Measurements from ENCODE around the gene ELAVL2.

ELAVL2 gene

GRCh38 chr9:23663946-23664345 lies 162.1 kb downstream of the ELAVL2 start:
- Mint-ChIP-seq H3K4me1 (ENCODE audit: low read depth) (no peaks in the 10 kb centered on the region), H3K9me3 (peaks cover 38% of the 10 kb centered on the region), H3K27ac (no peak overlapping the region), H3K4me3 (no peak overlapping the region), H3K27me3 (ENCODE audit: low read depth) (no peaks in the 10 kb centered on the region), H3K36me3 (ENCODE audit: low read depth) (no peaks in the 10 kb centered on the region)
- no peak for DNase-seq (ENCODE audit: low spot score)

GRCh38 chr9:23663536-23663935 lies 162.5 kb downstream of the ELAVL2 start:
- H3K27ac Mint-ChIP-seq, result no peak overlapping the region
- H3K27me3 Mint-ChIP-seq (ENCODE audit: low read depth), result no peaks in the 10 kb centered on the region
- no peaks in the 10 kb centered on the region for H3K4me1 Mint-ChIP-seq (ENCODE audit: low read depth)
- DNase-seq (ENCODE audit: low spot score), result no peak
- H3K36me3 Mint-ChIP-seq (ENCODE audit: low read depth), result no peaks in the 10 kb centered on the region
- no peak overlapping the region for H3K4me3 Mint-ChIP-seq
- H3K9me3 Mint-ChIP-seq, result peaks cover 34% of the 10 kb centered on the region

GRCh38 chr9:23663125-23663524 lies 162.9 kb downstream of the ELAVL2 start:
- no peak overlapping the region for H3K27ac Mint-ChIP-seq
- no peaks in the 10 kb centered on the region for H3K36me3 Mint-ChIP-seq (ENCODE audit: low read depth)
- H3K4me1 Mint-ChIP-seq (ENCODE audit: low read depth), result no peaks in the 10 kb centered on the region
- H3K4me3 Mint-ChIP-seq, result no peak overlapping the region
- peaks cover 31% of the 10 kb centered on the region for H3K9me3 Mint-ChIP-seq
- H3K27me3 Mint-ChIP-seq (ENCODE audit: low read depth), result no peaks in the 10 kb centered on the region
- DNase-seq (ENCODE audit: low spot score), result no peak

GRCh38 chr9:23662320-23662719 lies 163.7 kb downstream of the ELAVL2 start:
- no peaks in the 10 kb centered on the region for H3K27me3 Mint-ChIP-seq (ENCODE audit: low read depth)
- H3K4me1 Mint-ChIP-seq (ENCODE audit: low read depth), result no peaks in the 10 kb centered on the region
- H3K9me3 Mint-ChIP-seq, result peaks cover 29% of the 10 kb centered on the region
- no peaks in the 10 kb centered on the region for H3K36me3 Mint-ChIP-seq (ENCODE audit: low read depth)
- no peak overlapping the region for H3K27ac Mint-ChIP-seq
- DNase-seq (ENCODE audit: low spot score), result no peak
- no peak overlapping the region for H3K4me3 Mint-ChIP-seq

GRCh38 chr9:23659346-23660006 lies 166.6 kb downstream of the ELAVL2 start:
- H3K27ac Mint-ChIP-seq, result no peak overlapping the region
- H3K4me1 Mint-ChIP-seq (ENCODE audit: low read depth), result no peaks in the 10 kb centered on the region
- no peaks in the 10 kb centered on the region for H3K27me3 Mint-ChIP-seq (ENCODE audit: low read depth)
- peaks cover 35% of the 10 kb centered on the region for H3K9me3 Mint-ChIP-seq
- no peak for DNase-seq (ENCODE audit: low spot score)
- no peak overlapping the region for H3K4me3 Mint-ChIP-seq
- no peaks in the 10 kb centered on the region for H3K36me3 Mint-ChIP-seq (ENCODE audit: low read depth)

GRCh38 chr9:23658376-23659258 lies 167.4 kb downstream of the ELAVL2 start:
- H3K36me3 Mint-ChIP-seq (ENCODE audit: low read depth), result no peaks in the 10 kb centered on the region
- no peaks in the 10 kb centered on the region for H3K4me1 Mint-ChIP-seq (ENCODE audit: low read depth)
- H3K27me3 Mint-ChIP-seq (ENCODE audit: low read depth), result no peaks in the 10 kb centered on the region
- H3K27ac Mint-ChIP-seq, result no peak overlapping the region
- H3K4me3 Mint-ChIP-seq, result no peak overlapping the region
- no peak for DNase-seq (ENCODE audit: low spot score)
- H3K9me3 Mint-ChIP-seq, result peaks cover 39% of the 10 kb centered on the region

GRCh38 chr9:23651051-23651450 lies 175.0 kb downstream of the ELAVL2 start:
- DNase-seq (ENCODE audit: low spot score), result no peak
- no peak overlapping the region for H3K27ac Mint-ChIP-seq
- no peak overlapping the region for H3K4me3 Mint-ChIP-seq
- peaks cover 34% of the 10 kb centered on the region for H3K9me3 Mint-ChIP-seq
- no peaks in the 10 kb centered on the region for H3K36me3 Mint-ChIP-seq (ENCODE audit: low read depth)
- no peaks in the 10 kb centered on the region for H3K27me3 Mint-ChIP-seq (ENCODE audit: low read depth)
- H3K4me1 Mint-ChIP-seq (ENCODE audit: low read depth), result no peaks in the 10 kb centered on the region

GRCh38 chr9:23648651-23649050 lies 177.4 kb downstream of the ELAVL2 start:
- Mint-ChIP-seq H3K4me1 (ENCODE audit: low read depth) (no peaks in the 10 kb centered on the region), H3K36me3 (ENCODE audit: low read depth) (no peaks in the 10 kb centered on the region), H3K27me3 (ENCODE audit: low read depth) (no peaks in the 10 kb centered on the region), H3K9me3 (peaks cover 36% of the 10 kb centered on the region), H3K4me3 (no peak overlapping the region), H3K27ac (no peak overlapping the region)
- DNase-seq (ENCODE audit: low spot score), result no peak

GRCh38 chr9:23644896-23645295 lies 181.1 kb downstream of the ELAVL2 start:
- Mint-ChIP-seq H3K36me3 (ENCODE audit: low read depth) (no peaks in the 10 kb centered on the region), H3K4me1 (ENCODE audit: low read depth) (no peaks in the 10 kb centered on the region), H3K4me3 (no peak overlapping the region), H3K9me3 (peaks cover 44% of the 10 kb centered on the region), H3K27me3 (ENCODE audit: low read depth) (no peaks in the 10 kb centered on the region), H3K27ac (no peak overlapping the region)
- DNase-seq (ENCODE audit: low spot score), result no peak

- H3K27me3 Mint-ChIP-seq (ENCODE audit: low read depth), result no peaks in the 10 kb centered on the region
- H3K4me3 Mint-ChIP-seq, result no peak overlapping the region
- DNase-seq (ENCODE audit: low spot score), result no peak
- H3K36me3 Mint-ChIP-seq (ENCODE audit: low read depth), result no peaks in the 10 kb centered on the region
- no peak overlapping the region for H3K27ac Mint-ChIP-seq
- no peaks in the 10 kb centered on the region for H3K4me1 Mint-ChIP-seq (ENCODE audit: low read depth)
- H3K9me3 Mint-ChIP-seq, result peaks cover 49% of the 10 kb centered on the region
Measured at GRCh38 chr9:23644326-23644725, 181.7 kb downstream of the ELAVL2 start.

GRCh38 chr9:23643656-23644258 lies 182.3 kb downstream of the ELAVL2 start:
- Mint-ChIP-seq H3K27ac (no peak overlapping the region), H3K27me3 (ENCODE audit: low read depth) (no peaks in the 10 kb centered on the region)

More at GRCh38 chr9:23643656-23644258, 182.3 kb downstream of the ELAVL2 start:
- no peaks in the 10 kb centered on the region for H3K4me1 Mint-ChIP-seq (ENCODE audit: low read depth)
- DNase-seq (ENCODE audit: low spot score), result no peak
- peaks cover 52% of the 10 kb centered on the region for H3K9me3 Mint-ChIP-seq
- no peaks in the 10 kb centered on the region for H3K36me3 Mint-ChIP-seq (ENCODE audit: low read depth)
- no peak overlapping the region for H3K4me3 Mint-ChIP-seq

All from T-helper 2 cell treated with Interferon-gamma antibody and Interleukin-4, amounts not matched to agents 5 μg/mL and 100 μg/mL, for 36 hours (primary cell).